ENCODE measurements around the gene COL25A1. TPM values are rescaled to one million over a fixed set of nuclear protein-coding genes. Genes with fewer than 3 reads are reported as not detected.
"Not testable (repeated sequence)": the region's sequence is repeated elsewhere in the genome, so short reads cannot be mapped to it uniquely, and the experiment has no call there.

The COL25A1 gene
- total RNA-seq, 2 donors from 2014 or later = 0.05 to 0.14 TPM

- DNase-seq (no peak), ATAC-seq (replicated peaks in 1 of 2) (no peak)
- no peaks in the 10 kb centered on the region for H3K27me3 Mint-ChIP-seq (ENCODE audit: low read depth)
- no peaks in the 10 kb centered on the region for H3K4me1 Mint-ChIP-seq (ENCODE audit: low read depth)
- H3K9me3 Mint-ChIP-seq = no peaks in the 10 kb centered on the region
- H3K4me3 Mint-ChIP-seq = no peak overlapping the region
- no peaks in the 10 kb centered on the region for H3K36me3 Mint-ChIP-seq (ENCODE audit: insufficient read depth in 2 of 2)
- H3K27ac Mint-ChIP-seq = no peak overlapping the region
Measured at GRCh38 chr4:108890484-108890881, 412.0 kb downstream of the COL25A1 start.

DNA sequence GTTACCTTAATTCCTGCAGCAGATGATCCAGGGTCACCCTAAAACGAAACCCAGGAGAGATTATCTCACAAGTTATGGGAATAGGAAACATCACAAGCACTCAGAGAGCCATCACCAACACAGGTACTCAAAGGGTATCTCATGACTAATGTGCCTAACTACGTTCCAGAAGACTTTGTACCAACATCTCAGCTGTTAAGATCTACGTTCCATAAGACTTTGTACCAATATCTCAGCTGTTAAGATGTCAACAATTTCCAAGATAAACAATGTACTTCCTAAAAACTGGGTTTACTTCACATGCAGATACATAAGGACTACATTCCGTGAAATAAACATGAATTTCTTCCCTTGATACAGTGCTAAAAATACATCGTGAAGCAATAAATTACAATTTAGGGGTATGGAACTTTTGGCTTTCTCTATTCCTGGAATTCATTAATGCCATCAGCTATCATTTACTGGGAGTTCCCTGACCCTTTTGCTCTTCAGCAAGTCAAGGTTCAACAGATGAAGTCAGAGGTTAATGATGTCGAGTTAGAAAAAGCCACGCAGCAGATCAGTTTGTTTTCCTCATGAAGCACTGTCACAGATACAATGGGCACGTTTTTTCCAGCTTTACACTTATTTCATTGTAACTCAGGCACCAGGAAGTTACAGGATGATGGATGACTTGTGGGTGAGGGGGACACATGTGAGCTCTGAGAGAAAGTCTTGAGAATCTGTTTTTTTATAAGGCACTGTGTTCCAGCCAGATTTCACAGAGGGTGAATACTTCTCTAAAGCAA, 412.6 kb downstream of the COL25A1 start:
- no peak overlapping the region for H3K27ac Mint-ChIP-seq
- DNase-seq = no peak
- no peaks in the 10 kb centered on the region for H3K4me1 Mint-ChIP-seq (ENCODE audit: low read depth)
- no peak overlapping the region for H3K4me3 Mint-ChIP-seq
- H3K27me3 Mint-ChIP-seq (ENCODE audit: low read depth) = no peaks in the 10 kb centered on the region
- no peak for ATAC-seq (replicated peaks in 1 of 2)
- no peaks in the 10 kb centered on the region for H3K36me3 Mint-ChIP-seq (ENCODE audit: insufficient read depth in 2 of 2)
- H3K9me3 Mint-ChIP-seq = no peaks in the 10 kb centered on the region

DNA sequence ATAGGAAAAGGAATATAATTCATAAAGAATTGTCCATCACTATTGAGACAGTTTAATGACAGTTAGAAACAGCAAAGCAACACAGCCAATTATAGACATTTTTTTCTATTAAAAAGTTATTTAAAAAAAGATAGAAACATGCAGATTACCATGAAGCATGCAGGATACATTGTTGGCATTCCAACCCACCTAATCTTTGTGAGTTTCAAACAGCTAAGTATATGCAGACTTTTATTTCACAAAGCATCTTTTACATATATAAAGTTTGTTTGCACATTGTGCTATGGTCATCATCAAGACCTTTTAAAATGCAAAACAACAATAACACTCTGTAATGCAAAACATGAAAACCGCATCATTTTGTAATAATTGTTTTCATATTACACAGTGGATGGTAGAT, 413.7 kb downstream of the COL25A1 start:
- Mint-ChIP-seq H3K36me3 (ENCODE audit: insufficient read depth in 2 of 2) (no peaks in the 10 kb centered on the region), H3K27me3 (ENCODE audit: low read depth) (no peaks in the 10 kb centered on the region)

GRCh38 chr4:108887034-108887433, 415.4 kb downstream of the COL25A1 start:
- Mint-ChIP-seq H3K36me3 (ENCODE audit: insufficient read depth in 2 of 2) (no peaks in the 10 kb centered on the region), H3K9me3 (no peaks in the 10 kb centered on the region), H3K27me3 (ENCODE audit: low read depth) (no peaks in the 10 kb centered on the region), H3K27ac (no peak overlapping the region), H3K4me1 (ENCODE audit: low read depth) (no peaks in the 10 kb centered on the region), H3K4me3 (no peak overlapping the region)
- no peak for DNase-seq
- ATAC-seq (replicated peaks in 1 of 2) = no peak

More for the DNA sequence above, 413.7 kb downstream of the COL25A1 start:
- no peak overlapping the region for H3K27ac Mint-ChIP-seq
- ATAC-seq (replicated peaks in 1 of 2) (no peak), DNase-seq (no peak)
- H3K4me3 Mint-ChIP-seq = no peak overlapping the region
- no peaks in the 10 kb centered on the region for H3K9me3 Mint-ChIP-seq
- no peaks in the 10 kb centered on the region for H3K4me1 Mint-ChIP-seq (ENCODE audit: low read depth)

GRCh38 chr4:108885211-108885610, 417.2 kb downstream of the COL25A1 start:
- H3K9me3 Mint-ChIP-seq = no peaks in the 10 kb centered on the region
- DNase-seq (no peak), ATAC-seq (replicated peaks in 1 of 2) (no peak)
- no peaks in the 10 kb centered on the region for H3K36me3 Mint-ChIP-seq (ENCODE audit: insufficient read depth in 2 of 2)
- no peaks in the 10 kb centered on the region for H3K27me3 Mint-ChIP-seq (ENCODE audit: low read depth)
- H3K4me3 Mint-ChIP-seq = no peak overlapping the region
- H3K27ac Mint-ChIP-seq = no peak overlapping the region
- no peaks in the 10 kb centered on the region for H3K4me1 Mint-ChIP-seq (ENCODE audit: low read depth)

- H3K4me1 Mint-ChIP-seq (ENCODE audit: low read depth) = no peaks in the 10 kb centered on the region
- no peak for DNase-seq
- no peak overlapping the region for H3K4me3 Mint-ChIP-seq
- H3K27ac Mint-ChIP-seq = no peak overlapping the region
- H3K9me3 Mint-ChIP-seq = no peaks in the 10 kb centered on the region
- no peaks in the 10 kb centered on the region for H3K27me3 Mint-ChIP-seq (ENCODE audit: low read depth)
- H3K36me3 Mint-ChIP-seq (ENCODE audit: insufficient read depth in 2 of 2) = no peaks in the 10 kb centered on the region
- ATAC-seq (replicated peaks in 1 of 2) = no peak
Measured at GRCh38 chr4:108884596-108884995, 417.9 kb downstream of the COL25A1 start.

GRCh38 chr4:108881986-108882385, 420.5 kb downstream of the COL25A1 start:
- Mint-ChIP-seq H3K9me3 (no peaks in the 10 kb centered on the region), H3K4me1 (ENCODE audit: low read depth) (no peaks in the 10 kb centered on the region), H3K4me3 (no peak overlapping the region), H3K36me3 (ENCODE audit: insufficient read depth in 2 of 2) (no peaks in the 10 kb centered on the region), H3K27me3 (ENCODE audit: low read depth) (no peaks in the 10 kb centered on the region), H3K27ac (no peak overlapping the region)
- no peak for DNase-seq
- no peak for ATAC-seq (replicated peaks in 1 of 2)

GRCh38 chr4:108881190-108881589, 421.3 kb downstream of the COL25A1 start:
- Mint-ChIP-seq H3K27ac (no peak overlapping the region), H3K4me3 (no peak overlapping the region), H3K4me1 (ENCODE audit: low read depth) (no peaks in the 10 kb centered on the region), H3K9me3 (no peaks in the 10 kb centered on the region), H3K36me3 (ENCODE audit: insufficient read depth in 2 of 2) (no peaks in the 10 kb centered on the region), H3K27me3 (ENCODE audit: low read depth) (no peaks in the 10 kb centered on the region)
- no peak for ATAC-seq (replicated peaks in 1 of 2)
- no peak for DNase-seq

DNA sequence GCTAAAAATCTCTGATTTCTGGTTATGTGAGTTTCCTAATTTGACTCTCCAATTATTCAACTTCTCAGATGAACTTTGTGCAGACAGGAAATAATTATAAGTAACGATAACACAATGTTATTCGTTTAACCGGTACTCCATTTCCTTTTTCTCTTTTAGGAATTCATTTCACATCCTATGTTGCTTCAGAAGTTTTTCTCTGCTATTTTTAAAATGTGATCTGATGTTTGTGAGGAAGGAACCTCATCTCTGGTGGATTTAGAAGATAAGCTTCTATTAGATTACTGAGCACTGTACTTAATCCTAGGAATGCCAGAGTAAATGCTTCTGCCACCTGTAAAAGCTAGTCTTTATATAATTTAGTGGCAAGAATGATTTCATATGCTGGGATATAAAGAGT, 423.7 kb downstream of the COL25A1 start:
- no peaks in the 10 kb centered on the region for H3K9me3 Mint-ChIP-seq

DNA sequence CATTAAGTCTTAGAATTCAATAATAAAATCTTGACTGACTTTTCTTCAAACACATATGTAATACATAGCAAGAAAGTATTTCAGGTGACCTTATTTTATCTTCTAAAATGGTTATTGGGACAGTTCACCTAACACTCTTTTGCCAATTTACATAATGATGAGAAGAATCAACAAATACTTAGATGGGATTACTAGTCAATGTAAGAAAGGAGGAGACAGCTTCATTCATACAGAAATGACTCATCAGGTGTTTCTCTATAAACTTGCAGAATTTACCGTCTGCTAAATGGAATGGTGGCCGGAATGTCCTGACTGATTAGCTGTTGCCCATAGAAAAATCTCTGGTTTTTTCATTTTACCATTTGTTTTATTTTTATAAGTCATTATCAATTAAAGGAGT, 424.6 kb downstream of the COL25A1 start:
- no peaks in the 10 kb centered on the region for H3K9me3 Mint-ChIP-seq
- DNase-seq = no peak
- ATAC-seq (replicated peaks in 1 of 2) = no peak
- H3K4me1 Mint-ChIP-seq (ENCODE audit: low read depth) = no peaks in the 10 kb centered on the region
- no peaks in the 10 kb centered on the region for H3K36me3 Mint-ChIP-seq (ENCODE audit: insufficient read depth in 2 of 2)
- no peak overlapping the region for H3K27ac Mint-ChIP-seq
- H3K27me3 Mint-ChIP-seq (ENCODE audit: low read depth) = peaks cover 5% of the 10 kb centered on the region
- H3K4me3 Mint-ChIP-seq = no peak overlapping the region

More for the DNA sequence above, 423.7 kb downstream of the COL25A1 start:
- ATAC-seq (replicated peaks in 1 of 2) = no peak
- Mint-ChIP-seq H3K27me3 (ENCODE audit: low read depth) (peaks cover 5% of the 10 kb centered on the region), H3K4me3 (no peak overlapping the region), H3K27ac (no peak overlapping the region), H3K4me1 (ENCODE audit: low read depth) (no peaks in the 10 kb centered on the region), H3K36me3 (ENCODE audit: insufficient read depth in 2 of 2) (no peaks in the 10 kb centered on the region)
- no peak for DNase-seq

DNA sequence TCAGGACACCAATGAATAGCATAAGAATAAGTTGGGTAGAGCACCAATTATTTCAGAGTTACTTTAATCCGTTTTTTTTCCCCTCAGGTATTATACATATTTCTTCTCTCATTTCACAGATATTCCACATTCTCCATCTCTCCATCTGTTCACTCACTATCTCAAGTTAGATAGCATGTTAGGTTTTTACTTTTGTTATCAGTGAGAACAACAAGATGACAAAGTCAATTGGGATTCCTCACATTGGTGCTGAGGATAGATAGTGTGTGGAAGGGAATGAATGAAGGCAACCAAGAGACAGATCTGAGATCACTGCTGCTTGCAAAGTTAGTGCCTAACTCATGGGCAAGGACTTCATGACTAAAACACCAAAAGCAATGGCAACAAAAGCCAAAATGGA, 427.7 kb downstream of the COL25A1 start:
- Mint-ChIP-seq H3K27me3 (ENCODE audit: low read depth) (peaks cover 5% of the 10 kb centered on the region), H3K4me3 (no peak overlapping the region), H3K4me1 (ENCODE audit: low read depth) (no peaks in the 10 kb centered on the region), H3K36me3 (ENCODE audit: insufficient read depth in 2 of 2) (no peaks in the 10 kb centered on the region), H3K27ac (no peak overlapping the region), H3K9me3 (no peaks in the 10 kb centered on the region)
- ATAC-seq (replicated peaks in 1 of 2) (no peak), DNase-seq (no peak)

DNA sequence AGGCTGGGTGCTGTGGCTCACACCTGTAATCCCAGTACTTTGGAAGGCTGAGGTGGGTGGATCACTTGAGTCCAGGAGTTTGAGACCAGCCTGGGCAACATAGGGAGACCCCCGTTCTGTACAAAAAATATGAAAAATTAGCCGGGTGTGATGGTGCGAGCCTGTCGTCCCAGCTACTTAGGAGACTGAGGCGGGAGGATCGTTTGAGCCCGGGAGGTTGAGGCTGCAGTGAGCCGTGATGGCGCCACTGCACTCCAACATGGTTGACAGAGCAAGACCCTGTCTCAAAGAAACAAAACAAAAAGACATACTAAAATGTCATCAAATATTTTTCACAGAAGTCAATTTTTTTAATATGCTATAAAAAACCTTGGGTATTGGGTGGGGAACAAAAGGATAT, 432.5 kb downstream of the COL25A1 start:
- peaks cover 20% of the 10 kb centered on the region for H3K27me3 Mint-ChIP-seq (ENCODE audit: low read depth)
- not testable (repeated sequence) for H3K27ac Mint-ChIP-seq

DNA sequence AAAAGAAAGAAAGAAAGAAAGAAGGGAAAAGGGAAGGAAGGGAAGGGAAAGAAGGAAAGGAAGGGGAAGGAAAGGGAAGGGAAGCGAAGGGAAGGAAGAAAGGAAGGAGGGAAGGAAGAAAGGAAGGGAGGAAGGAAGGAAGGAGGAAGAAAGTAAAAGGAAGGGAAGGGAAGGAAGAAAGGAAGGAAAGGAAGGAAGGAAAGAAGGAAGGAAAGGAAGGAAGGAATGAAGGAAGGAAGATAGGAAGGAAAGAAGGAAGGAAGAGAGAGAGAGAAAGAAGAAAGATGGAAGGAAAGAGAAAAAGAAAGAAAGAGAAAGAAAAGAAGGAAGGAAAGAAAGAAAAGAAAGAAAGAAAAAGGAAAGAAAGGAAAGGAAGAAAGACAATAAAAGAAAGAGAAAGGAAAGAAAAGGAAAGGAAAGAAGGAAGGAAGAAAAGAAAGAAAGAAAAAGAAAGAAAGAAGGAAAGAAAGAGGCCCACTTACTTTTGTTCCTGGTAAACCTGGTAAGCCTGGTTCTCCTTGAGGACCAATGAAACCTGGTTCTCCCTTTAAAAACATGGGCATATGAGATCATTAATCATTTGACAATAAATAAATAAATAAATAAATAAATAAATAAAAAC, 433.7 kb downstream of the COL25A1 start:
- Mint-ChIP-seq H3K4me3 (no peak overlapping the region), H3K36me3 (ENCODE audit: insufficient read depth in 2 of 2) (no peaks in the 10 kb centered on the region), H3K9me3 (no peaks in the 10 kb centered on the region), H3K4me1 (ENCODE audit: low read depth) (no peaks in the 10 kb centered on the region), H3K27ac (no peak overlapping the region), H3K27me3 (ENCODE audit: low read depth) (peaks cover 17% of the 10 kb centered on the region)
- ATAC-seq (replicated peaks in 1 of 2) (no peak), DNase-seq (no peak)

More for the DNA sequence above, 432.5 kb downstream of the COL25A1 start:
- H3K36me3 Mint-ChIP-seq (ENCODE audit: insufficient read depth in 2 of 2); DNase-seq; ATAC-seq (replicated peaks in 1 of 2); H3K4me3 Mint-ChIP-seq; H3K4me1 Mint-ChIP-seq (ENCODE audit: low read depth); H3K9me3 Mint-ChIP-seq: not testable (repeated sequence)

DNA sequence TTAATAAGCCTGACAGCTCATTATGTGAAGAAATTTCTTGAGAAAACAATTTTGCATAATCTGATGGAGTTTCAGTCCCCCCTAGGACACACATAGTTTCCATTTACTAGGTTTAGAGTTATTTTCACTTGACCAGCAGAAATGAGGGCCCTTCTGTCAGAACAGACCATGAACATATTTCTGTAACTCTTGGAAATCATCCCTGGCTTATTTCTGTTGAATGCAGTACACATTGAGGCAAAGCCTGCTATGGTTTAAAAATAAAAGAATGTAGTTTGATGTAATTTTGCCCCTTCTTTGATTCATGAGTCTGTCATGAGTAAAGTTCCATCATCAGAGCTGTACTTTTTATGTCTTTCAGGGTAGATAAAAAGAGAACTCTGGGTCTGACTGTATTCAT, 435.0 kb downstream of the COL25A1 start:
- H3K4me3 Mint-ChIP-seq = no peak overlapping the region
- DNase-seq = no peak
- no peaks in the 10 kb centered on the region for H3K9me3 Mint-ChIP-seq
- no peak for ATAC-seq (replicated peaks in 1 of 2)
- peaks cover 17% of the 10 kb centered on the region for H3K27me3 Mint-ChIP-seq (ENCODE audit: low read depth)
- no peak overlapping the region for H3K27ac Mint-ChIP-seq
- no peaks in the 10 kb centered on the region for H3K36me3 Mint-ChIP-seq (ENCODE audit: insufficient read depth in 2 of 2)
- no peaks in the 10 kb centered on the region for H3K4me1 Mint-ChIP-seq (ENCODE audit: low read depth)
